Pancreas (tissue), 10 donors: Measurements from ENCODE around the gene HELQ. TPM values are rescaled to one million over a fixed set of nuclear protein-coding genes. Genes with fewer than 3 reads are reported as not detected.
"Not testable (repeated sequence)": the region's sequence is repeated elsewhere in the genome, so short reads cannot be mapped to it uniquely, and the experiment has no call there.

Experiments used
- ATAC-seq, 4 donors: fragments of 200-7000 bp; cut with Tn5 transposase; one replicate each; pipeline versions ENCODE4 v1.8.0 to v1.9.1; 2020; ENCODE audit warnings: mild to moderate bottlenecking in 4 of 4, moderate library complexity in 4 of 4
- DNase-seq, 6 donors: peaks; one replicate each; pipeline ENCODE4 v3.0.0-alpha.2; 2020
- FAIRE-seq: peaks from 2 replicates; lab custom pipeline; 2012; peaks lifted over from hg19 to GRCh38; lab: Jason Lieb, UNC
- H3K27ac ChIP-seq, 4 donors: fragments of 200-600 bp; sonication (generic); 1 replicate in 3 of 4; 2 replicates in 1 of 4; pipeline versions ENCODE4 v1.5.0 to v1.8.0; 2020
- H3K27me3 ChIP-seq, 4 donors: fragments of 200-600 bp; one replicate each; pipeline ENCODE4 v1.8.0; 2021
- H3K36me3 ChIP-seq, 3 donors: fragments of 200-600 bp; sonication (generic) in 1 of 3; one replicate each; pipeline versions ENCODE4 v1.5.0 to v1.8.0; 2020 to 2021
- H3K4me1 ChIP-seq, 3 donors: fragments of 200-600 bp; one replicate each; pipeline ENCODE4 v1.8.0; 2021
- H3K4me3 ChIP-seq, 4 donors: fragments of 200-600 bp; sonication (generic) in 2 of 4; one replicate each; pipeline versions ENCODE4 v1.5.0 to v1.8.0; 2020 to 2021
- H3K9me3 ChIP-seq, 4 donors: fragments of 200-600 bp; one replicate each; pipeline ENCODE4 v1.8.0; 2021
- WGBS, 2 donors: extraction: QIAGEN DNeasy Blood & Tissue Kit; methylation state at CpG; one replicate each; pipeline ENCODE4 v1.1.7; 2013; 5-methylcytosine and 5-hydroxymethylcytosine counted together
- intact Hi-C, 3 donors: fragments of 100-400 bp; cut with DNase I; formaldehyde crosslinking; loops; one replicate each; pipeline versions ENCODE4 v1.11.1 to v1.14.2; 2022
- polyA plus RNA-seq, 2 donors: library from polyadenylated mRNA; stranded (reverse); fragments of 200-250 nt; gene quantifications; one replicate each; pipeline ENCODE4 v1.2.3, GENCODE V29; 2013
- total RNA-seq, 6 donors: library from RNA; stranded (reverse); fragmentation: NEBNext Ultra II Directional in 4 of 6; extraction: Animal tissue kit (Norgen Biotek cat#: 25700) in 4 of 6; gene quantifications; one replicate each; pipeline versions ENCODE4 v1.2.1 to v1.2.4, GENCODE V29; 2021 to 2023
- TF ChIP-seq, protein P1 (sequence below), 4 donors: fragments of 200-600 bp; sonication (generic) in 3 of 4; IDR thresholded peaks; one replicate each; pipeline versions ENCODE4 v1.5.0 to v1.8.0; 2021; ENCODE audit warnings: antibody characterized with exemption in 4 of 4
- donor health status: healthy with polysubstance abuse.
- donor health status: DM: no; HTN: no; CAD: no; lungs with moderate emphysema.
- donor health status: DM: no; HTN: no; CAD: no.
- donor health status: control.
- donor health status: control.
- donor health status: Bipolar disorder and iron deficiency.
- donor health status: DM: yes; HTN: yes; CAD: no.
- donor health status: DM: no; HTN: no; CAD: no.
- donor health status: DM: no; HTN: no; CAD: no.
- donor health status: DM: yes; HTN: yes; CAD: no.

Gene HELQ
- total and polyA plus RNA-seq, 8 donors: 4.3 to 9.9 (median 6.4) TPM

DNA sequence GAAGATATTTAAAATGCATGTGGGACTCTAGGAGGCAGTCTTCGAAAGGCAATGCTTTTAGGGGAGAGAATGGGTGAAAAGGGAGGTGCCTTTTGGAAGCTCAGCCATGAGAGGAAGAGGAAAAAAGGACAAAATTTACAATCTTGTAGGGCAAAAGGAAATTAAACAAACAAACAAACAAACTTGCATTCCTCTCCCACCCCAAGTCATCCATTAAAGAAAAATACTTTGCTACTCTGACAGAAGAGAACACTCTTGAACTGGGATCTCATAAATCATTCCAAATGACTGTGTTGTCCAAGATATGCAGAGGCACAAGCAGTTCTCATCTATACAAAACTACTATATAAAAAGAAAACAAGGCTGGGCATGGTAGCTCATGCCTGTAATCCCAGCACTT, 46.7 kb downstream of the HELQ start:
- Histone ChIP-seq H3K4me3 (no peak overlapping the region), H3K27ac (no peak overlapping the region), H3K9me3 (no peaks in the 10 kb centered on the region), H3K36me3 (peaks cover 0 to 11% (median 0%) of the 10 kb centered on the region in 3 donors), H3K4me1 (no peaks in the 10 kb centered on the region), H3K27me3 (no peaks in the 10 kb centered on the region)
- TF ChIP-seq, protein P1, sequence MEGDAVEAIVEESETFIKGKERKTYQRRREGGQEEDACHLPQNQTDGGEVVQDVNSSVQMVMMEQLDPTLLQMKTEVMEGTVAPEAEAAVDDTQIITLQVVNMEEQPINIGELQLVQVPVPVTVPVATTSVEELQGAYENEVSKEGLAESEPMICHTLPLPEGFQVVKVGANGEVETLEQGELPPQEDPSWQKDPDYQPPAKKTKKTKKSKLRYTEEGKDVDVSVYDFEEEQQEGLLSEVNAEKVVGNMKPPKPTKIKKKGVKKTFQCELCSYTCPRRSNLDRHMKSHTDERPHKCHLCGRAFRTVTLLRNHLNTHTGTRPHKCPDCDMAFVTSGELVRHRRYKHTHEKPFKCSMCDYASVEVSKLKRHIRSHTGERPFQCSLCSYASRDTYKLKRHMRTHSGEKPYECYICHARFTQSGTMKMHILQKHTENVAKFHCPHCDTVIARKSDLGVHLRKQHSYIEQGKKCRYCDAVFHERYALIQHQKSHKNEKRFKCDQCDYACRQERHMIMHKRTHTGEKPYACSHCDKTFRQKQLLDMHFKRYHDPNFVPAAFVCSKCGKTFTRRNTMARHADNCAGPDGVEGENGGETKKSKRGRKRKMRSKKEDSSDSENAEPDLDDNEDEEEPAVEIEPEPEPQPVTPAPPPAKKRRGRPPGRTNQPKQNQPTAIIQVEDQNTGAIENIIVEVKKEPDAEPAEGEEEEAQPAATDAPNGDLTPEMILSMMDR (IDR thresholded peaks at IDR 0.05): no peak
- ATAC-seq (no peak), DNase-seq (no peak), FAIRE-seq (no peak)
- intact Hi-C loops: no loop called here
- 88 to 100% methylated on average over 1 of the region's 1 CpG for WGBS, 2 donors

DNA sequence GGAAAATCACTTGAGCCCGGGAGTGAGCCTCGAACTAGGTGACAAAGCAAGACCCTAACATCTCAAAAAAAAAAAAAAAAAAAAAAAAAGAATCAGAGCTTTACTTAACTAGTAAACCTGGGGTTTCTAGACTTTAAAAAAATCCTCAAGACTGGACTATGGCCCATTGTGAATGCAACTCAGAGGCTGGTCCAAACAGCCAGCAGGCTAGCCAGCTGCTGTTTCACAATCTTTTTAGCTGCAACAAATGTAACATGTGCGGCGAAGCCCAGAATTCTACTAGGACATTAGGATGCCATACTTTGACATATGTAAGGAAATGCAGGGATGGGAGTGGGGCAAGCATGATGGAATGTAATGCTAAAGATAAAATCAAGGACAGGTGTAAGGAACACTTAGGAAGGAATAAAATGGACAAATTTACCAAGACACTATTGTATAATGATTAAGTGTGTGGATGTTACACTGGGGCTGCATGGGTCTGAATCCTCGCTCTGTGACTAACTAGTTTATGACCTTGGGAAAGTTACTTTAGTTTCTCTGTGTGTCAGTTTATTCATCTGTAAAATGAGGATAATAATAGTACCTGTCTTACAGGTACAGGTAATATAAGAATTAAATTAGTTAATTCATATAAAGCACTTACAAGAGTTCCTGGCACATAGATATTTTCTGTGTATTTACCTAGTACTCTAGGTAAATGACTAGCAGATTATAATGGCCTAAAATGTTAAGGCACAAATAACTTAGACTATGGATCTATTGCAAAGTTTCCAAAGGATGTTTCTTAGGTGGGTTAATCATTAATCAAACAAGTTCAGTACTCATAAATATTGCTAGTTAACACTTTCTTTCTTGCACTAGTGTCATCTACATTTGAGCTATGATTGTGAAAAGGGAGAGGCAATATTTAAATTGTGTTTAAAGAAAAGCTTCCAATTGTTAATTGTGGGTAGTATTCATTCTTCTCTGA, 49.5 kb downstream of the HELQ start:
- Histone ChIP-seq H3K4me3 (no peak overlapping the region), H3K27me3 (no peaks in the 10 kb centered on the region), H3K4me1 (no peaks in the 10 kb centered on the region), H3K9me3 (no peaks in the 10 kb centered on the region), H3K36me3 (no peaks in the 10 kb centered on the region), H3K27ac (no peak overlapping the region)
- WGBS, 2 donors: 98% methylated on average over 5 of the region's 5 CpGs
- intact Hi-C loops: no loop called here
- no peak for DNase-seq
- FAIRE-seq: no peak
- TF ChIP-seq, protein P1 (IDR thresholded peaks at IDR 0.05): no peak
- ATAC-seq: no peak

GRCh38 chr4:83398158-83398557, 57.5 kb downstream of the HELQ start:
- H3K36me3 ChIP-seq, H3K4me3 ChIP-seq, H3K27me3 ChIP-seq, ATAC-seq, DNase-seq, H3K27ac ChIP-seq, H3K9me3 ChIP-seq, H3K4me1 ChIP-seq, FAIRE-seq, intact Hi-C loops: not testable (repeated sequence)
- WGBS, 2 donors: 89 to 92% methylated on average over 8 to 10 of the region's 10 CpGs

DNA sequence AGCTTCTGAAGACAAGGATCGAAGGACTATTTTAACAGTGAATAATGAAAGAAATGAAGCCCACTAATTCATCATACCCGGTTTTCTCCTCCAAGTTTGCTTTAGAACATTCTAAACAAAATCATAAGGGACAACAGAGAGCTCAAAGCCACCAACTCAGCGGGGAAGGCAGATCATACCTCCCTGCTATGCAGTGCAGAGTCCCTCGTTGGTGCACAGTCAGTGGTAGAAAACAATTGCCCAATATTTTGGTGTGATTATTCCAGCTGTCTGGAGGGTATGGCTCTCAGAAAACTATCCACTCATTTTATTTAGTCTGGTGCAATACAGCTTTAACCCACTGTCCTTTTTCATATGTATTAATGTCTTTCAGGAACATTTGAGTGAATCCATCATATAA, 61.7 kb downstream of the HELQ start:
- intact Hi-C loops: no loop called here
- ATAC-seq: no peak
- no peak overlapping the region for H3K4me3 ChIP-seq
- no peaks in the 10 kb centered on the region for H3K9me3 ChIP-seq
- WGBS, 2 donors: 67 to 70% methylated on average over 4 of the region's 4 CpGs
- FAIRE-seq: no peak
- TF ChIP-seq, protein P1 (IDR thresholded peaks at IDR 0.05): no peak
- H3K4me1 ChIP-seq: no peaks in the 10 kb centered on the region
- no peak for DNase-seq
- H3K36me3 ChIP-seq: no peaks in the 10 kb centered on the region
- no peaks in the 10 kb centered on the region for H3K27me3 ChIP-seq
- H3K27ac ChIP-seq: no peak overlapping the region

GRCh38 chr4:83392562-83392961, 63.1 kb downstream of the HELQ start:
- no peak for DNase-seq
- Histone ChIP-seq H3K9me3 (no peaks in the 10 kb centered on the region), H3K4me1 (no peaks in the 10 kb centered on the region), H3K27me3 (no peaks in the 10 kb centered on the region), H3K27ac (no peak overlapping the region), H3K4me3 (no peak overlapping the region), H3K36me3 (no peaks in the 10 kb centered on the region)
- ATAC-seq: no peak
- 66 to 75% methylated on average over 2 of the region's 2 CpGs for WGBS, 2 donors
- FAIRE-seq: no peak
- intact Hi-C loops: no loop called here
- TF ChIP-seq, protein P1 (IDR thresholded peaks at IDR 0.05): no peak
